ENCODE data around the gene LYSMD2. TPM values are rescaled to one million over a fixed set of nuclear protein-coding genes. Genes with fewer than 3 reads are reported as not detected.

LYSMD2 gene
- total RNA-seq, 1 donor from 2014 or later, result 14.5 TPM

- Mint-ChIP-seq H3K9me3 (ENCODE audit: unreplicated experiment) (no peaks in the 10 kb centered on the region), H3K27ac (ENCODE audit: unreplicated experiment) (no peak overlapping the region), H3K4me3 (ENCODE audit: unreplicated experiment) (no peak overlapping the region), H3K36me3 (ENCODE audit: low read depth, unreplicated experiment) (no peaks in the 10 kb centered on the region), H3K27me3 (ENCODE audit: unreplicated experiment) (no peaks in the 10 kb centered on the region), H3K4me1 (ENCODE audit: unreplicated experiment) (peaks cover 21% of the 10 kb centered on the region)
- DNase-seq (ENCODE audit: low spot score), result no peak
- TF ChIP-seq, protein P1, sequence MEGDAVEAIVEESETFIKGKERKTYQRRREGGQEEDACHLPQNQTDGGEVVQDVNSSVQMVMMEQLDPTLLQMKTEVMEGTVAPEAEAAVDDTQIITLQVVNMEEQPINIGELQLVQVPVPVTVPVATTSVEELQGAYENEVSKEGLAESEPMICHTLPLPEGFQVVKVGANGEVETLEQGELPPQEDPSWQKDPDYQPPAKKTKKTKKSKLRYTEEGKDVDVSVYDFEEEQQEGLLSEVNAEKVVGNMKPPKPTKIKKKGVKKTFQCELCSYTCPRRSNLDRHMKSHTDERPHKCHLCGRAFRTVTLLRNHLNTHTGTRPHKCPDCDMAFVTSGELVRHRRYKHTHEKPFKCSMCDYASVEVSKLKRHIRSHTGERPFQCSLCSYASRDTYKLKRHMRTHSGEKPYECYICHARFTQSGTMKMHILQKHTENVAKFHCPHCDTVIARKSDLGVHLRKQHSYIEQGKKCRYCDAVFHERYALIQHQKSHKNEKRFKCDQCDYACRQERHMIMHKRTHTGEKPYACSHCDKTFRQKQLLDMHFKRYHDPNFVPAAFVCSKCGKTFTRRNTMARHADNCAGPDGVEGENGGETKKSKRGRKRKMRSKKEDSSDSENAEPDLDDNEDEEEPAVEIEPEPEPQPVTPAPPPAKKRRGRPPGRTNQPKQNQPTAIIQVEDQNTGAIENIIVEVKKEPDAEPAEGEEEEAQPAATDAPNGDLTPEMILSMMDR (IDR thresholded peaks at IDR 0.05; ENCODE audit: unreplicated experiment), result no peak
These were observed 48.6 kb downstream of the LYSMD2 start for GRCh38 chr15:51688863-51689262.

DNA sequence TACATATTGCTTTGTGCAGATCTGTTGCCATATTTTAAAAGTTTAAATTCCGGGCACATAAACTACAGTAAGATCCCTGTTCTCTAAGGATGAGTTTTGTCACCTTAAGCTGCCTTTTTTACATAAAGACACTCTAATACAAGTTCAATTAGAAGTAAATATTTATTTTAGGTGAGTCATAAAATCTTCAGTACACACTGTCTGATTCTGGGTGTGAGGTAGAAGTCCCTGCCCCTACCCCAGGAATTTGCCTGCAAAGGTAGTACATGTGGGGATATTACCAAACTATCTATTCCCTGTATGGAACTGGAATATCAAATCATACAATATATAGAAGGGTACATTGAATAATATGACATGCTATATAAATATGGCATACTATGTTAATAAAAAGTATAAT, 49.9 kb downstream of the LYSMD2 start:
- DNase-seq (ENCODE audit: low spot score), result no peak
- no peak overlapping the region for H3K4me3 Mint-ChIP-seq (ENCODE audit: unreplicated experiment)
- H3K9me3 Mint-ChIP-seq (ENCODE audit: unreplicated experiment), result no peaks in the 10 kb centered on the region
- H3K36me3 Mint-ChIP-seq (ENCODE audit: low read depth, unreplicated experiment), result no peaks in the 10 kb centered on the region
- H3K27ac Mint-ChIP-seq (ENCODE audit: unreplicated experiment), result no peak overlapping the region
- H3K27me3 Mint-ChIP-seq (ENCODE audit: unreplicated experiment), result no peaks in the 10 kb centered on the region
- TF ChIP-seq, protein P1 (IDR thresholded peaks at IDR 0.05; ENCODE audit: unreplicated experiment), result no peak
- H3K4me1 Mint-ChIP-seq (ENCODE audit: unreplicated experiment), result peaks cover 18% of the 10 kb centered on the region

DNA sequence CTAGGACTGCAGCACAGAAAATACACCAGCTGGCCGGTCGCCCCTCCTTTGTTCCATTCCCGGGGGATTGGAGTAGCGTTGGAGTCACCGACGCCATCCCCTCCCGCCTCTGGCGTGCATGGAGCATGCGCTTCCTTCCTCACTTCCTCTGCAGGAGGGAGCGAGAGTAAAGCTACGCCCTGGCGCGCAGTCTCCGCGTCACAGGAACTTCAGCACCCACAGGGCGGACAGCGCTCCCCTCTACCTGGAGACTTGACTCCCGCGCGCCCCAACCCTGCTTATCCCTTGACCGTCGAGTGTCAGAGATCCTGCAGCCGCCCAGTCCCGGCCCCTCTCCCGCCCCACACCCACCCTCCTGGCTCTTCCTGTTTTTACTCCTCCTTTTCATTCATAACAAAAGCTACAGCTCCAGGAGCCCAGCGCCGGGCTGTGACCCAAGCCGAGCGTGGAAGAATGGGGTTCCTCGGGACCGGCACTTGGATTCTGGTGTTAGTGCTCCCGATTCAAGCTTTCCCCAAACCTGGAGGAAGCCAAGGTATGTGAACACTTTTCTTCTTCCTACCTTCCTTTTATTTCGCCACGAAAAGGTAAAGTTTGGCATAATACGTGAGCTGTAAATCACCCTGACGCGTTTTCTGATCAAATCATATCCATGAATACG, 56.0 kb downstream of the LYSMD2 start, which contains the start of gene SCG3:
Gene SCG3, plus strand, starts transcription at position 201 of the 661 bp plus-strand sequence. Its CDS starts 253 bp downstream, at position 454.
- peaks cover 6% of the 10 kb centered on the region for H3K4me1 Mint-ChIP-seq (ENCODE audit: unreplicated experiment)
- no peaks in the 10 kb centered on the region for H3K27me3 Mint-ChIP-seq (ENCODE audit: unreplicated experiment)
- TF ChIP-seq, protein P1 (IDR thresholded peaks at IDR 0.05; ENCODE audit: unreplicated experiment), result no peak
- H3K27ac Mint-ChIP-seq (ENCODE audit: unreplicated experiment), result no peak within 1 kb of the TSS
- DNase-seq (ENCODE audit: low spot score), result peak; percentile 96
- no peaks in the 10 kb centered on the region for H3K36me3 Mint-ChIP-seq (ENCODE audit: low read depth, unreplicated experiment)
- peak within 1 kb of the TSS; percentile 88 for H3K4me3 Mint-ChIP-seq (ENCODE audit: unreplicated experiment)
- H3K9me3 Mint-ChIP-seq (ENCODE audit: unreplicated experiment), result no peaks in the 10 kb centered on the region

DNA sequence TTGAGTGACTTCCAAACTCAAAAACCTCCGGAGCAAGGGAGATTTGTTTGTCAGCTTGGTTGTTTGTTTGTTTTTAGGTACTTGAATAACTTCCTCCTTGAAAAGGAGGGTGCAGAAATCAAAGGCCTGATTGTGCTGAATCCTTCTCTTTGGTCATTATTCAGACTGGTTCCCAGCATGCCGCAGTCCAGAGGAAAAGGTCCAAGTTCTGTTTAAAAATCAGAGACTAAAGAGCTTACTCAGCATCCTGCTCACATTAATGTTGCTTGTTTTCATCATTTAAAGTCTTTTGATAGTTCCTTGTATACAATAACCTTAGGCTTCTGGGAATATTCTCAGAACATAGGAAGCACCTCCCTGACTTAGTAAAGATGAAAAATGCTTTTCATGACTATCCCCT, 57.1 kb downstream of the LYSMD2 start:
- Mint-ChIP-seq H3K4me3 (ENCODE audit: unreplicated experiment) (peak overlapping the region; percentile 66), H3K9me3 (ENCODE audit: unreplicated experiment) (no peaks in the 10 kb centered on the region), H3K27ac (ENCODE audit: unreplicated experiment) (no peak overlapping the region), H3K36me3 (ENCODE audit: low read depth, unreplicated experiment) (no peaks in the 10 kb centered on the region), H3K4me1 (ENCODE audit: unreplicated experiment) (peaks cover 6% of the 10 kb centered on the region), H3K27me3 (ENCODE audit: unreplicated experiment) (no peaks in the 10 kb centered on the region)
- DNase-seq (ENCODE audit: low spot score), result no peak
- TF ChIP-seq, protein P1 (IDR thresholded peaks at IDR 0.05; ENCODE audit: unreplicated experiment), result no peak

DNA sequence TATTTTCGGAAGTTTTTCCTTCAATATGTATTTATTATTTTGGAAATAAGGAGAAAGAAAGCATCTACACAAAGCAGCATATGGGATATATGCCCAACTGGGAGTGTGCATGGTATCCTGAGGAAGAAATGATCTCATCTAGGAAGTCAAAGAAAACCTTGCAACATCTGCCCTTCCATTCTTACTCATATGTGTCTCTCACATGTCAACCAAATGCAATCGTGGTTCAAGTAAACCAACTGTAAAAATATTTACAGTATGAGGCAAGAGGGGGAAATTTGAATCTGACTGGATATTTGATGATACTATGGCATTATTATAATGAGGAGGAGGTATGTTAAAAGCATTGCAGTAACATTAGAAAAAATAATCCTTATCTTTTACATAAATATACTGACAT, 59.4 kb downstream of the LYSMD2 start:
- Mint-ChIP-seq H3K27ac (ENCODE audit: unreplicated experiment) (no peak overlapping the region), H3K27me3 (ENCODE audit: unreplicated experiment) (peaks cover 2% of the 10 kb centered on the region), H3K4me1 (ENCODE audit: unreplicated experiment) (peaks cover 9% of the 10 kb centered on the region), H3K4me3 (ENCODE audit: unreplicated experiment) (no peak overlapping the region), H3K9me3 (ENCODE audit: unreplicated experiment) (no peaks in the 10 kb centered on the region), H3K36me3 (ENCODE audit: low read depth, unreplicated experiment) (no peaks in the 10 kb centered on the region)
- DNase-seq (ENCODE audit: low spot score), result no peak
- TF ChIP-seq, protein P1 (IDR thresholded peaks at IDR 0.05; ENCODE audit: unreplicated experiment), result no peak
